8988T (cell line): ENCODE measurements around the gene DUOX2.
A peak's percentile ranks its signal among the peaks of the same experiment; 100 is the strongest.
"Not testable (repeated sequence)": the region's sequence is repeated elsewhere in the genome, so short reads cannot be mapped to it uniquely, and the experiment has no call there.

ENCODE experiments used
- DNase-seq: peaks from one replicate; pipeline ENCODE4 v3.0.0; 2011

Gene DUOX2

GRCh38 chr15:45118131-45118588, 4.2 kb upstream of the DUOX2 start:
- peak; percentile 96 for DNase-seq

- no peak for DNase-seq
These were observed 3.5 kb upstream of the DUOX2 start for GRCh38 chr15:45117308-45118130.

GRCh38 chr15:45116482-45117307, 2.7 kb upstream of the DUOX2 start:
- DNase-seq: no peak

- no peak for DNase-seq
These were observed 2.1 kb upstream of the DUOX2 start for GRCh38 chr15:45116006-45116481.

GRCh38 chr15:45115312-45115820, 1.4 kb upstream of the DUOX2 start:
- DNase-seq: no peak

GRCh38 chr15:45114751-45115085, 746 bp upstream of the DUOX2 start:
- DNase-seq: no peak

- DNase-seq: no peak
These were observed 487 bp downstream of the DUOX2 start for GRCh38 chr15:45113380-45113990.

- no peak for DNase-seq
These were observed 1.2 kb downstream of the DUOX2 start for GRCh38 chr15:45112591-45113379.

GRCh38 chr15:45112143-45112590, 1.8 kb downstream of the DUOX2 start:
- DNase-seq: no peak

- no peak for DNase-seq
These were observed 2.4 kb downstream of the DUOX2 start for GRCh38 chr15:45111390-45112142.

- no peak for DNase-seq
These were observed 3.6 kb downstream of the DUOX2 start for GRCh38 chr15:45110256-45110820.

- DNase-seq: no peak
These were observed 5.9 kb downstream of the DUOX2 start for GRCh38 chr15:45107941-45108630.

GRCh38 chr15:45106002-45106790, 7.8 kb downstream of the DUOX2 start:
- DNase-seq: no peak

GRCh38 chr15:45105586-45105985, 8.4 kb downstream of the DUOX2 start:
- no peak for DNase-seq

- not testable (repeated sequence) for DNase-seq
These were observed 9.8 kb downstream of the DUOX2 start for GRCh38 chr15:45104170-45104569.

- no peak for DNase-seq
These were observed 11.7 kb downstream of the DUOX2 start for GRCh38 chr15:45102226-45102625.

GRCh38 chr15:45101749-45102148, 12.2 kb downstream of the DUOX2 start:
- no peak for DNase-seq

GRCh38 chr15:45100884-45101625, 12.9 kb downstream of the DUOX2 start:
- DNase-seq: no peak
